Breast epithelium (tissue), 3 donors: ENCODE measurements around the gene CFAP251.

ENCODE experiments used
- POLR2AphosphoS5 ChIP-seq, 3 donors: sonication (generic); formaldehyde crosslinking; IDR thresholded peaks; one replicate each; pipeline ENCODE4 v1.6.1; 2017; ENCODE audit warnings: antibody characterized with exemption in 3 of 3
- TF ChIP-seq, protein P1 (sequence below), 3 donors: fragments of 450-650 bp; IDR thresholded peaks; one replicate each; pipeline ENCODE4 v1.5.1; 2016 to 2017; ENCODE audit warnings: antibody characterized with exemption in 3 of 3, mild to moderate bottlenecking in 3 of 3, moderate library complexity in 3 of 3

- TF ChIP-seq, protein P1, sequence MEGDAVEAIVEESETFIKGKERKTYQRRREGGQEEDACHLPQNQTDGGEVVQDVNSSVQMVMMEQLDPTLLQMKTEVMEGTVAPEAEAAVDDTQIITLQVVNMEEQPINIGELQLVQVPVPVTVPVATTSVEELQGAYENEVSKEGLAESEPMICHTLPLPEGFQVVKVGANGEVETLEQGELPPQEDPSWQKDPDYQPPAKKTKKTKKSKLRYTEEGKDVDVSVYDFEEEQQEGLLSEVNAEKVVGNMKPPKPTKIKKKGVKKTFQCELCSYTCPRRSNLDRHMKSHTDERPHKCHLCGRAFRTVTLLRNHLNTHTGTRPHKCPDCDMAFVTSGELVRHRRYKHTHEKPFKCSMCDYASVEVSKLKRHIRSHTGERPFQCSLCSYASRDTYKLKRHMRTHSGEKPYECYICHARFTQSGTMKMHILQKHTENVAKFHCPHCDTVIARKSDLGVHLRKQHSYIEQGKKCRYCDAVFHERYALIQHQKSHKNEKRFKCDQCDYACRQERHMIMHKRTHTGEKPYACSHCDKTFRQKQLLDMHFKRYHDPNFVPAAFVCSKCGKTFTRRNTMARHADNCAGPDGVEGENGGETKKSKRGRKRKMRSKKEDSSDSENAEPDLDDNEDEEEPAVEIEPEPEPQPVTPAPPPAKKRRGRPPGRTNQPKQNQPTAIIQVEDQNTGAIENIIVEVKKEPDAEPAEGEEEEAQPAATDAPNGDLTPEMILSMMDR (IDR thresholded peaks at IDR 0.05) = no peak
- no peak for TF ChIP-seq POLR2AphosphoS5 (IDR thresholded peaks at IDR 0.05)
Measured at GRCh38 chr12:122049827-122050226, 131.4 kb downstream of the CFAP251 start.
